CD4-positive, alpha-beta T cell treated with Interleukin-4 for 1 hour (primary cell): ENCODE measurements around the gene OR10C1.
"Not testable (repeated sequence)": the region's sequence is repeated elsewhere in the genome, so short reads cannot be mapped to it uniquely, and the experiment has no call there.

Source experiments
- DNase-seq, 2 donors: peaks; one replicate each; pipeline ENCODE4 v3.0.0-alpha.2; 2020 to 2022

The OR10C1 gene

GRCh38 chr6:29439006-29439405, at the start of gene OR10C1:
TSS of gene OR10C1 (plus strand) at chr6:29439306. CDS start at chr6:29440016, 710 bp downstream.
- DNase-seq = no peak

GRCh38 chr6:29395331-29395730, 43.8 kb upstream of the OR10C1 start, which contains the start of gene OR12D2:
TSS of gene OR12D2 (plus strand) at chr6:29395631. CDS start at chr6:29396700, 1,069 bp downstream.
- DNase-seq = no peak

GRCh38 chr6:29399525-29399924, 39.6 kb upstream of the OR10C1 start:
- DNase-seq = no peak

- no peak for DNase-seq
These were observed 35.3 kb upstream of the OR10C1 start for GRCh38 chr6:29403801-29404200.

- DNase-seq = no peak
These were observed 24.5 kb upstream of the OR10C1 start, which contains the start of gene OR12D1 for GRCh38 chr6:29414588-29414987. TSS of gene OR12D1 (plus strand) at chr6:29414928.

GRCh38 chr6:29419516-29419915, 19.6 kb upstream of the OR10C1 start:
- no peak for DNase-seq

GRCh38 chr6:29424168-29424567, 14.9 kb upstream of the OR10C1 start:
- DNase-seq = no peak

GRCh38 chr6:29424575-29424974, 14.5 kb upstream of the OR10C1 start:
- no peak for DNase-seq

- no peak for DNase-seq
These were observed 14.0 kb upstream of the OR10C1 start for GRCh38 chr6:29425075-29425474.

- no peak for DNase-seq
These were observed 12.5 kb upstream of the OR10C1 start for GRCh38 chr6:29426654-29427053.

- DNase-seq = not testable (repeated sequence)
These were observed 2.4 kb upstream of the OR10C1 start for GRCh38 chr6:29436730-29437129.

- no peak for DNase-seq
These were observed 3.6 kb downstream of the OR10C1 start for GRCh38 chr6:29442719-29443118.

GRCh38 chr6:29444031-29444430, 4.9 kb downstream of the OR10C1 start:
- not testable (repeated sequence) for DNase-seq

- DNase-seq = no peak
These were observed 8.6 kb downstream of the OR10C1 start for GRCh38 chr6:29447670-29448069.

GRCh38 chr6:29451471-29452193, 12.5 kb downstream of the OR10C1 start:
- no peak for DNase-seq

- DNase-seq = no peak
These were observed 17.9 kb downstream of the OR10C1 start, which contains the start of the genes OR11A1 and OR2H1 for GRCh38 chr6:29456971-29457370. TSS of gene OR11A1 (minus strand) at chr6:29457071. CDS start at chr6:29427641, 29,430 bp downstream. TSS of gene OR2H1 (plus strand) at chr6:29457155. CDS start at chr6:29461770, 4,615 bp downstream.

- DNase-seq = no peak
These were observed 22.1 kb downstream of the OR10C1 start for GRCh38 chr6:29461021-29461814.

- DNase-seq = no peak
These were observed 22.9 kb downstream of the OR10C1 start for GRCh38 chr6:29462022-29462421.

- no peak for DNase-seq
These were observed 26.2 kb downstream of the OR10C1 start for GRCh38 chr6:29465279-29465678.

GRCh38 chr6:29465801-29466200, 26.7 kb downstream of the OR10C1 start:
- no peak for DNase-seq

- DNase-seq = no peak
These were observed 27.1 kb downstream of the OR10C1 start for GRCh38 chr6:29466241-29466640.

GRCh38 chr6:29474996-29475395, 35.9 kb downstream of the OR10C1 start:
- DNase-seq = no peak

- DNase-seq = no peak
These were observed 38.9 kb downstream of the OR10C1 start for GRCh38 chr6:29477923-29478450.

- DNase-seq = no peak
These were observed 39.6 kb downstream of the OR10C1 start for GRCh38 chr6:29478740-29479139.
